ENCODE measurements around the gene BCL7C. TPM values are rescaled to one million over a fixed set of nuclear protein-coding genes. Genes with fewer than 3 reads are reported as not detected.
A peak's percentile ranks its signal among the peaks of the same experiment; 100 is the strongest.

BCL7C gene
- total and polyA plus RNA-seq, 2 of the 13 experiments (the other 11 are each of a cell fraction or from before 2014, with no cell fraction given) = 17.7 to 33.8 TPM

DNA sequence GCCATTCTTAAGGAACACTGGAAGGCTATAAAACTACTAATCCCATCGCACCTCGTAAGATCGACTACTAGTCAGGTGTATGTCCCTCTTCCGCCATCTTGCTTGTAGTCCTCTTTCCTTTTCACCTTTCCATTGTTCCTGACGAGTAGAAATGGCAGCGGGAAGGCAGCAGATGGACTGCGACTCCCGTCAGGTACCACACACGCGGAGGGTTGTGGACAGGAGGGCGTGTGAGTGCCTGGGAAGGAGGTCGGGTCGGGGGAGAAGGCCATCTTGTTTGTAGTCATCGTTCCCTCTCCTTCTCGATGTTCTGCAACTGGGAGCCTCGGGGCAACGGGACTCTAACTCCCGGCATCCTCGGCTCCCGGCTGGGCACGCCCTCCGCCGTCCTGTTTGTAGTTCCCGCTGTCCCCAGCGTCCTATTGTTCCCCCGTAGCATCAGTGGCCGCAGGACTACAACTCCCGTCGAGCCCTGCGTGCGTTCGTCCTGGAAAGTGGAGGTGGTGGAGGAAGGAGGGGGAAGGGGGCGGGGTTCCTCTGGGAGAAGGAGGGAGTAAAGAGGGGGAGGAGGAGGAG lies 29.2 kb upstream of the BCL7C start (continued):
- TF ChIP-seq HDAC2 (CRISPR knock-in tag; IDR thresholded peaks at IDR 0.05) (no peak; the same call in 1 of the 2 replicates), ZNF264 (CRISPR knock-in tag; IDR thresholded peaks at IDR 0.05) (no peak), CENPT (CRISPR knock-in tag; IDR thresholded peaks at IDR 0.05; ENCODE audit: low read depth) (no peak), ZNF296 (CRISPR knock-in tag; conservative IDR thresholded peaks at IDR 0.05) (no peak), PAF1 (CRISPR knock-in tag; IDR thresholded peaks at IDR 0.05) (no peak), FIP1L1 (IDR thresholded peaks at IDR 0.05; ENCODE audit: borderline replicate concordance, insufficient read depth, low read depth, low read length) (no peak), HIVEP1 (CRISPR knock-in tag; IDR thresholded peaks at IDR 0.05) (0 out of 2 replicates have a peak, but pooled peaks have one; percentile 25), CEBPB (IDR thresholded peaks at IDR 0.05; ENCODE audit: borderline replicate concordance, low read depth, low read length) (peak; percentile 20; the same call in 1 of the 2 replicates), TBX3 (IDR thresholded peaks at IDR 0.05; ENCODE audit: borderline replicate concordance) (no peak), TBX2 (CRISPR knock-in tag; IDR thresholded peaks at IDR 0.05; ENCODE audit: borderline replicate concordance) (peak; percentile 28; the same call in 1 of the 2 replicates), ARID2 (CRISPR knock-in tag; IDR thresholded peaks at IDR 0.05; ENCODE audit: borderline replicate concordance) (no peak), GATAD1 (CRISPR knock-in tag; IDR thresholded peaks at IDR 0.05) (peak; percentile 72), ZNF841 (CRISPR knock-in tag; IDR thresholded peaks at IDR 0.05; ENCODE audit: borderline replicate concordance) (no peak), ARNT2 (CRISPR knock-in tag; IDR thresholded peaks at IDR 0.05; ENCODE audit: low read depth) (peak; percentile 35; the same call in 1 of the 2 replicates), GABPA (IDR thresholded peaks at IDR 0.05; ENCODE audit: low read depth, low read length) (peak; percentile 68), GABPA (CRISPR knock-in tag; IDR thresholded peaks at IDR 0.05; ENCODE audit: low read depth) (peak; percentile 89), KLF15 (CRISPR knock-in tag; IDR thresholded peaks at IDR 0.05; ENCODE audit: borderline replicate concordance) (no peak), ATF1 (CRISPR knock-in tag; IDR thresholded peaks at IDR 0.05) (peak; percentile 80), SP140L (CRISPR knock-in tag; IDR thresholded peaks at IDR 0.05; ENCODE audit: borderline replicate concordance) (no peak), ZNF30 (CRISPR knock-in tag; IDR thresholded peaks at IDR 0.05) (no peak), GATAD2A (CRISPR knock-in tag; IDR thresholded peaks at IDR 0.05) (no peak; the same call in 1 of the 2 replicates), MYNN (CRISPR knock-in tag; IDR thresholded peaks at IDR 0.05; ENCODE audit: low read depth) (no peak), ZNF253 (CRISPR knock-in tag; IDR thresholded peaks at IDR 0.05; ENCODE audit: borderline replicate concordance) (no peak), ATAD3A (CRISPR knock-in tag; IDR thresholded peaks at IDR 0.05) (0 out of 2 replicates have a peak, but pooled peaks have one; percentile 66), ETV5 (CRISPR knock-in tag; IDR thresholded peaks at IDR 0.05; ENCODE audit: borderline replicate concordance) (no peak; the same call in 1 of the 2 replicates), KDM5A (IDR thresholded peaks at IDR 0.05; ENCODE audit: borderline replicate concordance, low read length) (peak; percentile 88)
- TF ChIP-seq, protein P1, sequence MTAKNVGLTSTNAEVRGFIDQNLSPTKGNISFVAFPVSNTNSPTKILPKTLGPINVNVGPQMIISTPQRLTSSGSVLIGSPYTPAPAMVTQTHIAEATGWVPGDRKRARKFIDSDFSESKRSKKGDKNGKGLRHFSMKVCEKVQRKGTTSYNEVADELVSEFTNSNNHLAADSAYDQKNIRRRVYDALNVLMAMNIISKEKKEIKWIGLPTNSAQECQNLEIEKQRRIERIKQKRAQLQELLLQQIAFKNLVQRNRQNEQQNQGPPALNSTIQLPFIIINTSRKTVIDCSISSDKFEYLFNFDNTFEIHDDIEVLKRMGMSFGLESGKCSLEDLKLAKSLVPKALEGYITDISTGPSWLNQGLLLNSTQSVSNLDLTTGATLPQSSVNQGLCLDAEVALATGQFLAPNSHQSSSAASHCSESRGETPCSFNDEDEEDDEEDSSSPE (CRISPR knock-in tag; IDR thresholded peaks at IDR 0.05) = no peak
- TF ChIP-seq, protein P2, sequence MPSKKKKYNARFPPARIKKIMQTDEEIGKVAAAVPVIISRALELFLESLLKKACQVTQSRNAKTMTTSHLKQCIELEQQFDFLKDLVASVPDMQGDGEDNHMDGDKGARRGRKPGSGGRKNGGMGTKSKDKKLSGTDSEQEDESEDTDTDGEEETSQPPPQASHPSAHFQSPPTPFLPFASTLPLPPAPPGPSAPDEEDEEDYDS (CRISPR knock-in tag; IDR thresholded peaks at IDR 0.05) = peak; percentile 3; the same call in 1 of the 2 replicates
- TF ChIP-seq, protein P3, sequence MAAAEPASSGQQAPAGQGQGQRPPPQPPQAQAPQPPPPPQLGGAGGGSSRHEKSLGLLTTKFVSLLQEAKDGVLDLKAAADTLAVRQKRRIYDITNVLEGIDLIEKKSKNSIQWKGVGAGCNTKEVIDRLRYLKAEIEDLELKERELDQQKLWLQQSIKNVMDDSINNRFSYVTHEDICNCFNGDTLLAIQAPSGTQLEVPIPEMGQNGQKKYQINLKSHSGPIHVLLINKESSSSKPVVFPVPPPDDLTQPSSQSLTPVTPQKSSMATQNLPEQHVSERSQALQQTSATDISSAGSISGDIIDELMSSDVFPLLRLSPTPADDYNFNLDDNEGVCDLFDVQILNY (CRISPR knock-in tag; conservative IDR thresholded peaks at IDR 0.05) = no peak; the same call in 1 of the 2 replicates

Measured in HepG2 (cell line).